KOPT-K1 (cell line): ENCODE results near the gene PTGES3L.
"Not testable (repeated sequence)": the region's sequence is repeated elsewhere in the genome, so short reads cannot be mapped to it uniquely, and the experiment has no call there.

Experiments used
- H3K27ac ChIP-seq: fragments of 200-600 bp; sonication (generic); 2 replicates; pipeline ENCODE4 v1.5.1; 2016; ENCODE audit warnings: antibody characterized with exemption, mild to moderate bottlenecking, low read depth, low read length; ENCODE audit not compliant: poor library complexity, severe bottlenecking
- H3K36me3 ChIP-seq: fragments of 200-600 bp; sonication (generic); 2 replicates; pipeline ENCODE4 v1.5.1; 2017; ENCODE audit warnings: antibody characterized with exemption, mild to moderate bottlenecking, low read length, moderate library complexity; ENCODE audit not compliant: insufficient read depth
- H3K9me3 ChIP-seq: fragments of 200-600 bp; sonication (generic); 2 replicates; pipeline ENCODE4 v1.5.1; 2017; ENCODE audit warnings: antibody characterized with exemption, low read length, mild to moderate bottlenecking; ENCODE audit not compliant: insufficient read depth, poor library complexity, severe bottlenecking

Gene PTGES3L

GRCh38 chr17:42920922-42921321 lies 59.0 kb downstream of the PTGES3L start:
- no peak overlapping the region for H3K27ac ChIP-seq
- H3K9me3 ChIP-seq, result no peaks in the 10 kb centered on the region
- no peaks in the 10 kb centered on the region for H3K36me3 ChIP-seq

DNA sequence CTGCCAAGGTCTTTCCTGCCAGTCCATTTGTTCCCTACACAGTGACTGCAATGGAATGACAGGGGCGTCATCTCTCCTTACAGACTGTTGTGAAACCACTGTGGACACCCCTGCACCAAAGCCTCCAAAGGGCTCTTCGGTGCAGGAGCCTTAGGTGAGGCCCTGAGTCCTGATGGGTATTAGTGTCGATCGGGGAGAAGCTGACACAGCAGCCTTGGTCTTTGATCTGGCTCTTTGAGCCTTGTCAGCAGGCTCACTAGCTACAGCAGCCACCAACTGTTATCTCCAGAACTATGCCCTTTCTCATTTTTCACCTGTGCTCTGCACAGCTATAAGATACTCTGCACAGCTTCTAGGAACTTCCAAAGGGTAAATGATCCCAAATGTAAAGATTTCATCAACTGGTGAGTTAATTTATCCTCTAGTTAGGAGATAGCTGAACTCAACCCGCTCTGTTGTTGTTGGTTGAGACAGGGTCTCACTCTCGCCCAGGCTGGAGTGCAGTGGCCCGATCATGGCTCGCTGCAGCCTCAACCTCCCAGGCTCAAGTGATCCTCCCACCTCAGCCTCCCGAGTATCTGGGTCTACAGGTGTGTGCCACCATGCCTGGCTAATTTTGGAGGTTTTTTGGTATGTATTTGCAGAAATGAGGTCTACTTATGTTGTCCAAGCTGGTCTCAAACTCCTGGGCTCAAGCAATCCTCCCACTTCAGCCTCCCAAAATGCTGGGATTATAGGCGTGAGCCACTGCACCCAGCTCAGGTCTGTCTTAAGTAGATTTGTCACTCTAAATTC lies 59.6 kb downstream of the PTGES3L start:
- H3K27ac ChIP-seq, result no peak overlapping the region
- H3K9me3 ChIP-seq, result no peaks in the 10 kb centered on the region
- no peaks in the 10 kb centered on the region for H3K36me3 ChIP-seq

- H3K9me3 ChIP-seq, H3K36me3 ChIP-seq, H3K27ac ChIP-seq: not testable (repeated sequence)
Measured at GRCh38 chr17:42919522-42920077, 60.3 kb downstream of the PTGES3L start.

DNA sequence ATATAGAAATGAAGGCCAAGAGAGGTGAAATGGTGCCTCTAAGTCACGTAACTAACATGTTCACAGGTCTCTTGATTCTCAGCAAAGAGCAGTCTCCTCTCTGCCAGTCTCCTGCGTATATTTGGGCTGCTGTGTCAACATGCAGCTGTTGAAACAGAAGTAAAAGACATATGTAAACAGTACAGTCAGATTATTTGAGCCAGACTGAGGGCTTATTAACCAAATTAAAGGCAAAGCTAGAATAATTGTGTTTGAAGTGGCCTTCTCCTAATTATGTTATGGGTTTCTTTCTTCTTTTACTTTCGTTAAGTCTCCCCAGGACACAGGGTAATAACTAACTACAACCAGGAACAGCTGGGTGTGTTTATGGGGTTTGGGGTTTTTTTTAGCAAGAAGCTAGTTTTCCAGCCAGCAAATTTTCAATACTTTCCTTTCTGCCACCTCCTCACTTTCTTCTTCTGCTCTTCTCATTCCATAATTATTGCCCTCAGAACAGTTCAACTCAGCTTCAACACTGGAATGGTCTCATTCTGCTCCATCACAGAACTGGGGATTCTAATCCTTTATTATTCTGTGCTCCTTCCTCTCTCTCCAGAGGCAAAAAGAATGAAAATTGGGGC lies 60.9 kb downstream of the PTGES3L start:
- Histone ChIP-seq H3K36me3 (no peaks in the 10 kb centered on the region), H3K9me3 (no peaks in the 10 kb centered on the region), H3K27ac (no peak overlapping the region)
